ENCODE data around the gene FAM163B.

FAM163B gene

DNA sequence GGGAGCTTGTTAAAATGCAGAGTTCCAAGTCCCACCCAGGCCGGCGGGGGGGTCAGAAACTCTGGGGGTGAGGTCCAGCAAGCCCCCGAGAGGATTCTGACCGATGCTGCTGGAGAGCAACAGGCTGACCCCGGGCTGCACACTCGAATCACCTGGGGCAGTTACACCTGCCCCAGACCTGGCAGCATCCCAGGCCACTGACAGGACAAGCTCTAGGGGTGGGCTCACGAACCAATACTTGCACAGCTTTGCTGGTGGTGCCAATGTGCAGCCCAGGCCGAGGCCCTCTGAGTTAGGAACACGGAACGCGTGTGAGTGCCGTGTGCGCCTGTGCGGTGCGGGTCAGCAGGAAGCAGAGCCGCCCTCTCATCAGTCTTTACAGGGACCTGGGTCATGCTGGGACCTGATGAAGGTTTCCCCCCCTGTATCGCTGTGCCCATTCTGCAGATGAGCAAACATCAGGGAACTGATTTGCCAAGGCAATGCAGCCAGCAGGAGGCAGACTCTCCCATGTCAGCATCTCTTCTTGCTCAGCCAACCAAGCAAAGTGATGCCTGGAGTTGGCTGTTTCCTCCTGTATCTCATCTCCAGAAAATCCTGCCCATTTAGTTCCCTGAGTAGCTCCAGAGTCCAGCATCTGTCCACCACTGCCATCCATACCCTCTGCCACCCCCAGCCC, 16.3 kb downstream of the FAM163B start:
- Histone ChIP-seq H3K4me1 (ENCODE audit: control insufficient read depth, insufficient read depth, low read length) (no peaks in the 10 kb centered on the region), H3K9me3 (ENCODE audit: control insufficient read depth, insufficient read depth, low read depth, low read length) (no peaks in the 10 kb centered on the region), H3K36me3 (ENCODE audit: control insufficient read depth in 2 of 2, insufficient read depth in 1 of 2, low read length in 2 of 2) (no peaks in the 10 kb centered on the region), H3K4me3 (ENCODE audit: low read depth, low read length) (no peak overlapping the region), H3K27ac (ENCODE audit: extremely low read depth, low read depth, low read length) (no peak overlapping the region)
- POLR2A ChIA-PET = no interaction called here
- TF ChIP-seq, protein P1, sequence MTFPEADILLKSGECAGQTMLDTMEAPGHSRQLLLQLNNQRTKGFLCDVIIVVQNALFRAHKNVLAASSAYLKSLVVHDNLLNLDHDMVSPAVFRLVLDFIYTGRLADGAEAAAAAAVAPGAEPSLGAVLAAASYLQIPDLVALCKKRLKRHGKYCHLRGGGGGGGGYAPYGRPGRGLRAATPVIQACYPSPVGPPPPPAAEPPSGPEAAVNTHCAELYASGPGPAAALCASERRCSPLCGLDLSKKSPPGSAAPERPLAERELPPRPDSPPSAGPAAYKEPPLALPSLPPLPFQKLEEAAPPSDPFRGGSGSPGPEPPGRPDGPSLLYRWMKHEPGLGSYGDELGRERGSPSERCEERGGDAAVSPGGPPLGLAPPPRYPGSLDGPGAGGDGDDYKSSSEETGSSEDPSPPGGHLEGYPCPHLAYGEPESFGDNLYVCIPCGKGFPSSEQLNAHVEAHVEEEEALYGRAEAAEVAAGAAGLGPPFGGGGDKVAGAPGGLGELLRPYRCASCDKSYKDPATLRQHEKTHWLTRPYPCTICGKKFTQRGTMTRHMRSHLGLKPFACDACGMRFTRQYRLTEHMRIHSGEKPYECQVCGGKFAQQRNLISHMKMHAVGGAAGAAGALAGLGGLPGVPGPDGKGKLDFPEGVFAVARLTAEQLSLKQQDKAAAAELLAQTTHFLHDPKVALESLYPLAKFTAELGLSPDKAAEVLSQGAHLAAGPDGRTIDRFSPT (tag by site-specific recombination; IDR thresholded peaks at IDR 0.05) = no peak
- no peak for TF ChIP-seq ZNF155 (tag by site-specific recombination; IDR thresholded peaks at IDR 0.05)
- no peak for TF ChIP-seq ZNF473 (tag by site-specific recombination; IDR thresholded peaks at IDR 0.05)
- TF ChIP-seq HOXD13 (CRISPR knock-in tag; IDR thresholded peaks at IDR 0.05; ENCODE audit: borderline replicate concordance) = no peak
- peak; percentile 12; the same call in 1 of the 2 replicates for TF ChIP-seq ZIC2 (tag by site-specific recombination; IDR thresholded peaks at IDR 0.05)
- TF ChIP-seq SALL2 (tag by site-specific recombination; IDR thresholded peaks at IDR 0.05; ENCODE audit: borderline replicate concordance) = no peak
- TF ChIP-seq ZNF426 (tag by site-specific recombination; IDR thresholded peaks at IDR 0.05) = no peak
- CTCF ChIA-PET = interaction anchor here (0.6 to 1.6 kb wide), 2 partner anchors 12 to 93 kb away, joined by 3 to 4 read pairs; no protein-coding TSS in a partner anchor

DNA sequence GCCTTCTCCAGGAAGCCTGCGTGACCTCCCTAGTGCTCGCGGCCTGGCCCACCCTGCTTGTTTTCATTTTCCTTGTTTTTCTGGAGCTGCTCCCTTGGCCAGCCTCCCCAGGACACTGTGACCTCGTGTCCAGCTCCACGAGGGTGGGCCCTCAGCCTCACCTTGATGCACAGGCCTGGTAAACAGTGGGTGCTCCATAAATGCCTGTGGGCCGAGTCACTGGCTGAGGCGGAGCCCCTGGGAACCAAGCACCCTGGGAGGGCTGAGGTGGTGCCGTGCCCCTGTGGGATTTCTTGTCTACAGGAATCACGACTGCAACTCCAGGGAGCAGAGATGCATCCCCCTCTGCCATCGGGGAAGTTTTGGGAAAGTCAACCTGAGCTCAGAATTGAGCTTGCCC, 17.2 kb downstream of the FAM163B start:
- POLR2A ChIA-PET = no interaction called here
- no peaks in the 10 kb centered on the region for H3K36me3 ChIP-seq (ENCODE audit: control insufficient read depth in 2 of 2, insufficient read depth in 1 of 2, low read length in 2 of 2)
- TF ChIP-seq, protein P2, sequence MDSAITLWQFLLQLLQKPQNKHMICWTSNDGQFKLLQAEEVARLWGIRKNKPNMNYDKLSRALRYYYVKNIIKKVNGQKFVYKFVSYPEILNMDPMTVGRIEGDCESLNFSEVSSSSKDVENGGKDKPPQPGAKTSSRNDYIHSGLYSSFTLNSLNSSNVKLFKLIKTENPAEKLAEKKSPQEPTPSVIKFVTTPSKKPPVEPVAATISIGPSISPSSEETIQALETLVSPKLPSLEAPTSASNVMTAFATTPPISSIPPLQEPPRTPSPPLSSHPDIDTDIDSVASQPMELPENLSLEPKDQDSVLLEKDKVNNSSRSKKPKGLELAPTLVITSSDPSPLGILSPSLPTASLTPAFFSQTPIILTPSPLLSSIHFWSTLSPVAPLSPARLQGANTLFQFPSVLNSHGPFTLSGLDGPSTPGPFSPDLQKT (IDR thresholded peaks at IDR 0.05; ENCODE audit: borderline replicate concordance, low read depth, low read length) = no peak
- no peak for TF ChIP-seq ZNF561 (tag by site-specific recombination; IDR thresholded peaks at IDR 0.05; ENCODE audit: borderline replicate concordance)
- TF ChIP-seq ZIC2 (tag by site-specific recombination; IDR thresholded peaks at IDR 0.05) = 0 out of 2 replicates have a peak, but pooled peaks have one; percentile 20
- no peak for TF ChIP-seq ZNF624 (tag by site-specific recombination; IDR thresholded peaks at IDR 0.05)
- no peak for TF ChIP-seq ZNF157 (tag by site-specific recombination; IDR thresholded peaks at IDR 0.05)
- H3K9me3 ChIP-seq (ENCODE audit: control insufficient read depth, insufficient read depth, low read depth, low read length) = no peaks in the 10 kb centered on the region
- no peaks in the 10 kb centered on the region for H3K4me1 ChIP-seq (ENCODE audit: control insufficient read depth, insufficient read depth, low read length)
- H3K4me3 ChIP-seq (ENCODE audit: low read depth, low read length) = no peak overlapping the region
- H3K27ac ChIP-seq (ENCODE audit: extremely low read depth, low read depth, low read length) = no peak overlapping the region
- CTCF ChIA-PET = interaction anchor here (0.6 kb wide), 1 partner anchor 79 kb away, joined by 3 read pairs; no protein-coding TSS in a partner anchor

DNA sequence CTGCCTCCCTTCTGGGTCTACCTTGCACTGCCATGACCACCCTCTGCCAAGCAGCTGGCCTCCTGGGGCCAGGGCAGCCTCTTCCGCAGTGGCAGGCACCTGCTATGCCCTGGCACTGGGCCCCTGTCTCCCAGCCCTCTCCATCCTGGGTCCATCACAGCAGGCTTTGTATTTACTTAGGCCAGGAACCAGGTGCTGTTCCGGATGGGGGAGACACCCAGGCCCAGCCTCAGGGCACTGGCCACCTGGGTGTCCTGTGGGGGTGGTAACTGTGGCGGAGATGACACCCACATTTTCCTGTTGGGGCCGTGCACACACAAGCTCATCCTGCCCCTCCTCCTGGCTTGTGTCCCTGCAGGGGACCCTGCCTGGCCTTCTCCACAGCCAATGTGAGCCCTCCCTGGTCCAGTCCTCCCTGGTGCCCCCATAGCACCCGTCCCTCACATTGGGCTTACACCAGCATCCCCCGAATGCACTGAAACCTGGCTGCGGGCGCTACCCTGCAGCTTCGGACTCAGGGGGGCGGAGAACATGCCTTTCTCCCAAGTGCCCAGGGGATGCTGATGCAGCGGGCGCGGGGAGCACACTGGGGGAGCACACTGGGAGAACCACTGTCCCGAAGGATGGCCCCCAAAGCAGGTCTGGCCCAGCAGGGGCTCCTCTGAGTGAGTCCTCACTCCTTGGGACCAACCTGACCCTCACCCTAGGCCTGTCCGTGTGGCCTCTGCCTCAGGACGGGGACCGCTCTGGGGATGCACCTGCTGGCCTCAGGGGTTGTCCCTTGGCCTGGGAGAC, 17.9 kb downstream of the FAM163B start:
- H3K4me1 ChIP-seq (ENCODE audit: control insufficient read depth, insufficient read depth, low read length) = no peaks in the 10 kb centered on the region
- ChIA-PET CTCF (interaction anchor here (0.6 to 0.9 kb wide), 2 partner anchors 78 to 152 kb away, joined by 3 read pairs; no protein-coding TSS in a partner anchor), POLR2A (no interaction called here)
- no peak overlapping the region for H3K4me3 ChIP-seq (ENCODE audit: low read depth, low read length)
- TF ChIP-seq ZNF658 (tag by site-specific recombination; IDR thresholded peaks at IDR 0.05) (no peak), ZIC2 (tag by site-specific recombination; IDR thresholded peaks at IDR 0.05) (peak; percentile 30; the same call in 1 of the 2 replicates)
- H3K36me3 ChIP-seq (ENCODE audit: control insufficient read depth in 2 of 2, insufficient read depth in 1 of 2, low read length in 2 of 2) = no peaks in the 10 kb centered on the region
- no peak overlapping the region for H3K27ac ChIP-seq (ENCODE audit: extremely low read depth, low read depth, low read length)
- H3K9me3 ChIP-seq (ENCODE audit: control insufficient read depth, insufficient read depth, low read depth, low read length) = no peaks in the 10 kb centered on the region
